ENCODE results near the gene FAM185A. TPM values are rescaled to one million over a fixed set of nuclear protein-coding genes. Genes with fewer than 3 reads are reported as not detected.

FAM185A gene
- total and polyA plus RNA-seq, 2 donors (not counting 1 experiment from before 2014, with no cell fraction given): 5.9 to 11.8 TPM

DNA sequence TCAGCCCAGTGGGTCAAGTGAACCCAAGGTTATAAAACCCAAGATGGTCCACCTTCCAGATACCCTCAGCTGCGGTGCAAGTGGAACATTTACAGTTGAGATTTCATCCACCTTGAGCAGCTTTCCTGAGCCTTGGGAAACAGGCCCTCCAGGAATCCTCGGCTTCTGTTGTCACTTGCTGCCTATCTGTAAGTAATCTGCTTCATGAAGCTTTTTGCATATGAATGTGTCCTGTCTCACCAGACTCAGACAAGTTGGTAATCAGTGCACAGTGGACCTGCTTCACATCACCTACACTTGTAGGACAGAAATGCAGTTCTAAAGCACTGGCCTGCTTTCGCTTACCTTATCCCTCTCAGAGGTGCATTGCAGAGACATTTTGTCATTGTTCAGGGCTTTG lies 80.3 kb downstream of the FAM185A start:
- no peak overlapping the region for H3K9ac ChIP-seq (ENCODE audit: low read length)
- H3K27me3 ChIP-seq (replicated peaks in 1 of 4; ENCODE audit: control extremely low read depth in 1 of 4, control insufficient read depth in 3 of 4, insufficient read depth in 4 of 4, low read length in 3 of 4): no peaks in the 10 kb centered on the region
- no peaks in the 10 kb centered on the region for H3K79me2 ChIP-seq (ENCODE audit: control insufficient read depth, insufficient read depth, low read length)
- ChIA-PET CTCF (no interaction called here), POLR2A (no interaction called here)
- no peaks in the 10 kb centered on the region for H4K20me1 ChIP-seq (ENCODE audit: control insufficient read depth, insufficient read depth, low read length, poor library complexity, severe bottlenecking)
- no peak overlapping the region for H3K4me2 ChIP-seq (replicated peaks; ENCODE audit: low read depth, low read length, poor library complexity, severe bottlenecking)
- H3K9me3 Mint-ChIP-seq (ENCODE audit: insufficient read depth): no peaks in the 10 kb centered on the region
- no peak overlapping the region for H3K4me3 ChIP-seq (ENCODE audit: control extremely low read depth in 1 of 5, extremely low read depth in 1 of 5, insufficient read depth in 1 of 5, low read depth in 2 of 5, low read length in 4 of 5)
- WGBS (ENCODE audit: insufficient coverage): 100% methylated on average over 3 of the region's 3 CpGs
- H3K27me3 Mint-ChIP-seq: no peaks in the 10 kb centered on the region
- H3K27ac Mint-ChIP-seq: no peak overlapping the region
- H3K27ac ChIP-seq (ENCODE audit: low read length in 2 of 2): no peak overlapping the region
- no peaks in the 10 kb centered on the region for H3K4me1 ChIP-seq (ENCODE audit: control insufficient read depth in 2 of 2, insufficient read depth in 2 of 2, low read length in 2 of 2)
- no peak overlapping the region for H3K4me3 Mint-ChIP-seq
- no peak overlapping the region for H2AFZ ChIP-seq (ENCODE audit: insufficient read depth, low read depth, low read length, poor library complexity, severe bottlenecking)
- H3K9me3 ChIP-seq (ENCODE audit: control extremely low read depth in 1 of 3, control insufficient read depth in 2 of 3, insufficient read depth in 1 of 3, low read length in 2 of 3): peaks cover 0 to 3% (median 0%) of the 10 kb centered on the region in 3 donors
- peaks cover 3 to 8% of the 10 kb centered on the region in 2 experiments for H3K36me3 ChIP-seq (replicated peaks in 1 of 2; ENCODE audit: control extremely low read depth in 1 of 2, control insufficient read depth in 1 of 2, extremely low read depth in 1 of 2, insufficient read depth in 2 of 2, low read length in 1 of 2)
- intact Hi-C loops (cut with micrococcal nuclease): no loop called here
- ATAC-seq (ENCODE audit: low read depth): no peak
- TF ChIP-seq CTCF (IDR thresholded peaks at IDR 0.05) (no peak), EZH2 (IDR thresholded peaks at IDR 0.05; ENCODE audit: borderline replicate concordance, insufficient read depth, low read depth, low read length, poor library complexity, severe bottlenecking) (no peak)
- no peak for DNase-seq
- H3K4me1 Mint-ChIP-seq: no peaks in the 10 kb centered on the region

GRCh38 chr7:102830197-102830596 lies 81.4 kb downstream of the FAM185A start:
- no peaks in the 10 kb centered on the region for H3K27me3 ChIP-seq (replicated peaks in 1 of 4; ENCODE audit: control extremely low read depth in 1 of 4, control insufficient read depth in 3 of 4, insufficient read depth in 4 of 4, low read length in 3 of 4)
- no peak for TF ChIP-seq CTCF (IDR thresholded peaks at IDR 0.05)
- no peak for TF ChIP-seq EZH2 (IDR thresholded peaks at IDR 0.05; ENCODE audit: borderline replicate concordance, insufficient read depth, low read depth, low read length, poor library complexity, severe bottlenecking)
- no peak overlapping the region for H2AFZ ChIP-seq (ENCODE audit: insufficient read depth, low read depth, low read length, poor library complexity, severe bottlenecking)
- ChIA-PET CTCF (no interaction called here), POLR2A (no interaction called here)
- no peaks in the 10 kb centered on the region for H4K20me1 ChIP-seq (ENCODE audit: control insufficient read depth, insufficient read depth, low read length, poor library complexity, severe bottlenecking)
- no peak overlapping the region for H3K4me2 ChIP-seq (replicated peaks; ENCODE audit: low read depth, low read length, poor library complexity, severe bottlenecking)
- Mint-ChIP-seq H3K9me3 (ENCODE audit: insufficient read depth) (no peaks in the 10 kb centered on the region), H3K4me3 (no peak overlapping the region), H3K27me3 (no peaks in the 10 kb centered on the region), H3K4me1 (no peaks in the 10 kb centered on the region), H3K27ac (no peak overlapping the region)
- no peaks in the 10 kb centered on the region for H3K79me2 ChIP-seq (ENCODE audit: control insufficient read depth, insufficient read depth, low read length)
- H3K9me3 ChIP-seq (ENCODE audit: control extremely low read depth in 1 of 3, control insufficient read depth in 2 of 3, insufficient read depth in 1 of 3, low read length in 2 of 3): peaks cover 0 to 3% (median 0%) of the 10 kb centered on the region in 3 donors
- no peak overlapping the region for H3K9ac ChIP-seq (ENCODE audit: low read length)
- H3K4me3 ChIP-seq (ENCODE audit: control extremely low read depth in 1 of 5, extremely low read depth in 1 of 5, insufficient read depth in 1 of 5, low read depth in 2 of 5, low read length in 4 of 5): no peak overlapping the region
- H3K27ac ChIP-seq (ENCODE audit: low read length in 2 of 2): no peak overlapping the region
- no peaks in the 10 kb centered on the region for H3K4me1 ChIP-seq (ENCODE audit: control insufficient read depth in 2 of 2, insufficient read depth in 2 of 2, low read length in 2 of 2)
- DNase-seq: no peak
- no peak for ATAC-seq (ENCODE audit: low read depth)
- peaks cover 3 to 8% of the 10 kb centered on the region in 2 experiments for H3K36me3 ChIP-seq (replicated peaks in 1 of 2; ENCODE audit: control extremely low read depth in 1 of 2, control insufficient read depth in 1 of 2, extremely low read depth in 1 of 2, insufficient read depth in 2 of 2, low read length in 1 of 2)
- WGBS (ENCODE audit: insufficient coverage): no CpG with 5 or more reads among the region's 2 CpGs
- intact Hi-C loops (cut with micrococcal nuclease): no loop called here
